OCI-LY3 (cell line): ENCODE results near the gene PXDN.

Source experiments
- CTCF ChIP-seq: fragments of 200-600, 300-600 bp; sonication (generic); IDR thresholded peaks from 2 replicates; pipeline ENCODE4 v1.5.1; 2014; ENCODE audit warnings: antibody characterized with exemption, low read length, low read depth
- EZH2phosphoT487 ChIP-seq: fragments of 200-600 bp; shearing (Covaris generic); IDR thresholded peaks from 2 replicates; pipeline ENCODE4 v1.6.1; 2018; ENCODE audit warnings: antibody characterized with exemption, mixed run types, low read depth

- no peak for TF ChIP-seq CTCF
- TF ChIP-seq EZH2phosphoT487, result no peak
Measured at GRCh38 chr2:1696472-1696871, 47.8 kb downstream of the PXDN start.
